ENCODE measurements around the gene MBD2.

DNA sequence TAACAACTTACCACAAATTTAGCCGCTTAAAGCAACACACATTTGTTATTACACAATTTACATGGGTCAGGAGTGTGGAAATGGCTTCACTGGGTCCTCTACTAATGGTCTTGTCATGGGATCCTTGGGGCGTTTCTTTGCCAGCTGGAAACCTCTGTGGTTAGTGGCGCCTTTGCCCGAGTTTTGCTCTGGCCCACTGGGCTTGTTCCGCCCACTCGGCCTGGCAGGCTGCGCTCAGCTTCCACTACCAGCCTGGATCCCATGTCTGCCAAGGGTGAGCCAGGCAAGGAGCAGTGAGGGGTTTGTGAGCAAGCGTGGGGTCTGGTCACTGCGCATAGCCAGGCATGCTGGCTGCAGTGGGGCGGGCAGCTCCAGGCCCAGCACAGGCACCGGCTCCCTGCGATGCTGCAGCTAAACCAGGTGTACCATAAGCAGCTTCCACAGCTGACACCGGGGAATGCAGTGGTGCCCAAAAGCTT lies 16.2 kb upstream of the MBD2 start:
- TF ChIP-seq, protein P1, sequence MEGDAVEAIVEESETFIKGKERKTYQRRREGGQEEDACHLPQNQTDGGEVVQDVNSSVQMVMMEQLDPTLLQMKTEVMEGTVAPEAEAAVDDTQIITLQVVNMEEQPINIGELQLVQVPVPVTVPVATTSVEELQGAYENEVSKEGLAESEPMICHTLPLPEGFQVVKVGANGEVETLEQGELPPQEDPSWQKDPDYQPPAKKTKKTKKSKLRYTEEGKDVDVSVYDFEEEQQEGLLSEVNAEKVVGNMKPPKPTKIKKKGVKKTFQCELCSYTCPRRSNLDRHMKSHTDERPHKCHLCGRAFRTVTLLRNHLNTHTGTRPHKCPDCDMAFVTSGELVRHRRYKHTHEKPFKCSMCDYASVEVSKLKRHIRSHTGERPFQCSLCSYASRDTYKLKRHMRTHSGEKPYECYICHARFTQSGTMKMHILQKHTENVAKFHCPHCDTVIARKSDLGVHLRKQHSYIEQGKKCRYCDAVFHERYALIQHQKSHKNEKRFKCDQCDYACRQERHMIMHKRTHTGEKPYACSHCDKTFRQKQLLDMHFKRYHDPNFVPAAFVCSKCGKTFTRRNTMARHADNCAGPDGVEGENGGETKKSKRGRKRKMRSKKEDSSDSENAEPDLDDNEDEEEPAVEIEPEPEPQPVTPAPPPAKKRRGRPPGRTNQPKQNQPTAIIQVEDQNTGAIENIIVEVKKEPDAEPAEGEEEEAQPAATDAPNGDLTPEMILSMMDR (IDR thresholded peaks at IDR 0.05; ENCODE audit: insufficient read depth, low read length, poor library complexity, severe bottlenecking), result no peak
- no peak for TF ChIP-seq EZH2phosphoT487 (conservative IDR thresholded peaks at IDR 0.05; ENCODE audit: low read length)
